Activated naive CD4-positive, alpha-beta T cell treated with anti-CD3 and anti-CD28 coated beads, Interleukin-2, amount 50 U/mL, for 24 hours (primary cell): Measurements from ENCODE around the gene SCYL1.
"Not testable (repeated sequence)": the region's sequence is repeated elsewhere in the genome, so short reads cannot be mapped to it uniquely, and the experiment has no call there.

Source experiments
- H3K27ac Mint-ChIP-seq: one replicate; pipeline ENCODE4 v1.8.0; 2021; ENCODE audit warnings: mild to moderate bottlenecking, mixed read lengths
- H3K27me3 Mint-ChIP-seq: one replicate; pipeline ENCODE4 v1.8.0; 2021; ENCODE audit warnings: mixed read lengths
- H3K36me3 Mint-ChIP-seq: one replicate; pipeline ENCODE4 v1.8.0; 2021; ENCODE audit warnings: mixed read lengths
- H3K4me1 Mint-ChIP-seq: one replicate; pipeline ENCODE4 v1.8.0; 2021; ENCODE audit warnings: mixed read lengths
- H3K4me3 Mint-ChIP-seq: one replicate; pipeline ENCODE4 v1.8.0; 2021; ENCODE audit warnings: mild to moderate bottlenecking, mixed read lengths
- H3K9me3 Mint-ChIP-seq: one replicate; pipeline ENCODE4 v1.8.0; 2021; ENCODE audit warnings: mixed read lengths

SCYL1 gene

DNA sequence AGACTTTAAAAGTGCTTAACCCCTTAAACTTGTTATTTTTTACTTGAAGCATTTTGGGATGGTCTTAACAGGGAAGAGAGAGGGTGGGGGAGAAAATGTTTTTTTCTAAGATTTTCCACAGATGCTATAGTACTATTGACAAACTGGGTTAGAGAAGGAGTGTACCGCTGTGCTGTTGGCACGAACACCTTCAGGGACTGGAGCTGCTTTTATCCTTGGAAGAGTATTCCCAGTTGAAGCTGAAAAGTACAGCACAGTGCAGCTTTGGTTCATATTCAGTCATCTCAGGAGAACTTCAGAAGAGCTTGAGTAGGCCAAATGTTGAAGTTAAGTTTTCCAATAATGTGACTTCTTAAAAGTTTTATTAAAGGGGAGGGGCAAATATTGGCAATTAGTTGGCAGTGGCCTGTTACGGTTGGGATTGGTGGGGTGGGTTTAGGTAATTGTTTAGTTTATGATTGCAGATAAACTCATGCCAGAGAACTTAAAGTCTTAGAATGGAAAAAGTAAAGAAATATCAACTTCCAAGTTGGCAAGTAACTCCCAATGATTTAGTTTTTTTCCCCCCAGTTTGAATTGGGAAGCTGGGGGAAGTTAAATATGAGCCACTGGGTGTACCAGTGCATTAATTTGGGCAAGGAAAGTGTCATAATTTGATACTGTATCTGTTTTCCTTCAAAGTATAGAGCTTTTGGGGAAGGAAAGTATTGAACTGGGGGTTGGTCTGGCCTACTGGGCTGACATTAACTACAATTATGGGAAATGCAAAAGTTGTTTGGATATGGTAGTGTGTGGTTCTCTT is 23.2 kb upstream of the SCYL1 start:
- peaks cover 35% of the 10 kb centered on the region for H3K4me1 Mint-ChIP-seq
- H3K27me3 Mint-ChIP-seq = no peaks in the 10 kb centered on the region
- no peak overlapping the region for H3K4me3 Mint-ChIP-seq
- H3K36me3 Mint-ChIP-seq = peaks cover 27% of the 10 kb centered on the region
- H3K27ac Mint-ChIP-seq = no peak overlapping the region
- H3K9me3 Mint-ChIP-seq = no peaks in the 10 kb centered on the region

DNA sequence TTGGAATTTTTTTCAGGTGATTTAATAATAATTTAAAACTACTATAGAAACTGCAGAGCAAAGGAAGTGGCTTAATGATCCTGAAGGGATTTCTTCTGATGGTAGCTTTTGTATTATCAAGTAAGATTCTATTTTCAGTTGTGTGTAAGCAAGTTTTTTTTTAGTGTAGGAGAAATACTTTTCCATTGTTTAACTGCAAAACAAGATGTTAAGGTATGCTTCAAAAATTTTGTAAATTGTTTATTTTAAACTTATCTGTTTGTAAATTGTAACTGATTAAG is 22.7 kb upstream of the SCYL1 start:
- Mint-ChIP-seq H3K9me3 (no peaks in the 10 kb centered on the region), H3K27me3 (no peaks in the 10 kb centered on the region), H3K36me3 (peaks cover 27% of the 10 kb centered on the region), H3K4me3 (no peak overlapping the region), H3K4me1 (peaks cover 35% of the 10 kb centered on the region), H3K27ac (no peak overlapping the region)

DNA sequence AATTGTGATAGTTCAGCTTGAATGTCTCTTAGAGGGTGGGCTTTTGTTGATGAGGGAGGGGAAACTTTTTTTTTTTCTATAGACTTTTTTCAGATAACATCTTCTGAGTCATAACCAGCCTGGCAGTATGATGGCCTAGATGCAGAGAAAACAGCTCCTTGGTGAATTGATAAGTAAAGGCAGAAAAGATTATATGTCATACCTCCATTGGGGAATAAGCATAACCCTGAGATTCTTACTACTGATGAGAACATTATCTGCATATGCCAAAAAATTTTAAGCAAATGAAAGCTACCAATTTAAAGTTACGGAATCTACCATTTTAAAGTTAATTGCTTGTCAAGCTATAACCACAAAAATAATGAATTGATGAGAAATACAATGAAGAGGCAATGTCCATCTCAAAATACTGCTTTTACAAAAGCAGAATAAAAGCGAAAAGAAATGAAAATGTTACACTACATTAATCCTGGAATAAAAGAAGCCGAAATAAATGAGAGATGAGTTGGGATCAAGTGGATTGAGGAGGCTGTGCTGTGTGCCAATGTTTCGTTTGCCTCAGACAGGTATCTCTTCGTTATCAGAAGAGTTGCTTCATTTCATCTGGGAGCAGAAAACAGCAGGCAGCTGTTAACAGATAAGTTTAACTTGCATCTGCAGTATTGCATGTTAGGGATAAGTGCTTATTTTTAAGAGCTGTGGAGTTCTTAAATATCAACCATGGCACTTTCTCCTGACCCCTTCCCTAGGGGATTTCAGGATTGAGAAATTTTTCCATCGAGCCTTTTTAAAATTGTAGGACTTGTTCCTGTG is 22.1 kb upstream of the SCYL1 start:
- H3K27me3 Mint-ChIP-seq = no peaks in the 10 kb centered on the region
- no peaks in the 10 kb centered on the region for H3K9me3 Mint-ChIP-seq
- H3K4me1 Mint-ChIP-seq = peaks cover 39% of the 10 kb centered on the region
- no peak overlapping the region for H3K27ac Mint-ChIP-seq
- no peak overlapping the region for H3K4me3 Mint-ChIP-seq
- peaks cover 29% of the 10 kb centered on the region for H3K36me3 Mint-ChIP-seq

DNA sequence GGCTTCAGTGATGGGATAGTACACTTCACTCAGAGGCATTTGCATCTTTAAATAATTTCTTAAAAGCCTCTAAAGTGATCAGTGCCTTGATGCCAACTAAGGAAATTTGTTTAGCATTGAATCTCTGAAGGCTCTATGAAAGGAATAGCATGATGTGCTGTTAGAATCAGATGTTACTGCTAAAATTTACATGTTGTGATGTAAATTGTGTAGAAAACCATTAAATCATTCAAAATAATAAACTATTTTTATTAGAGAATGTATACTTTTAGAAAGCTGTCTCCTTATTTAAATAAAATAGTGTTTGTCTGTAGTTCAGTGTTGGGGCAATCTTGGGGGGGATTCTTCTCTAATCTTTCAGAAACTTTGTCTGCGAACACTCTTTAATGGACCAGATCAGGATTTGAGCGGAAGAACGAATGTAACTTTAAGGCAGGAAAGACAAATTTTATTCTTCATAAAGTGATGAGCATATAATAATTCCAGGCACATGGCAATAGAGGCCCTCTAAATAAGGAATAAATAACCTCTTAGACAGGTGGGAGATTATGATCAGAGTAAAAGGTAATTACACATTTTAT is 21.4 kb upstream of the SCYL1 start:
- Mint-ChIP-seq H3K36me3 (peaks cover 29% of the 10 kb centered on the region), H3K4me1 (peaks cover 40% of the 10 kb centered on the region), H3K9me3 (no peaks in the 10 kb centered on the region), H3K4me3 (no peak overlapping the region), H3K27ac (peak overlapping the region; percentile 92), H3K27me3 (no peaks in the 10 kb centered on the region)

DNA sequence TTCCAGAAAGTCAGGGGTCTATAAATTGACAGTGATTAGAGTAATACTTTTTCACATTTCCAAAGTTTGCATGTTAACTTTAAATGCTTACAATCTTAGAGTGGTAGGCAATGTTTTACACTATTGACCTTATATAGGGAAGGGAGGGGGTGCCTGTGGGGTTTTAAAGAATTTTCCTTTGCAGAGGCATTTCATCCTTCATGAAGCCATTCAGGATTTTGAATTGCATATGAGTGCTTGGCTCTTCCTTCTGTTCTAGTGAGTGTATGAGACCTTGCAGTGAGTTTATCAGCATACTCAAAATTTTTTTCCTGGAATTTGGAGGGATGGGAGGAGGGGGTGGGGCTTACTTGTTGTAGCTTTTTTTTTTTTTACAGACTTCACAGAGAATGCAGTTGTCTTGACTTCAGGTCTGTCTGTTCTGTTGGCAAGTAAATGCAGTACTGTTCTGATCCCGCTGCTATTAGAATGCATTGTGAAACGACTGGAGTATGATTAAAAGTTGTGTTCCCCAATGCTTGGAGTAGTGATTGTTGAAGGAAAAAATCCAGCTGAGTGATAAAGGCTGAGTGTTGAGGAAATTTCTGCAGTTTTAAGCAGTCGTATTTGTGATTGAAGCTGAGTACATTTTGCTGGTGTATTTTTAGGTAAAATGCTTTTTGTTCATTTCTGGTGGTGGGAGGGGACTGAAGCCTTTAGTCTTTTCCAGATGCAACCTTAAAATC is 20.8 kb upstream of the SCYL1 start:
- H3K9me3 Mint-ChIP-seq = no peaks in the 10 kb centered on the region
- H3K36me3 Mint-ChIP-seq = peaks cover 29% of the 10 kb centered on the region
- peak overlapping the region; percentile 92 for H3K27ac Mint-ChIP-seq
- H3K27me3 Mint-ChIP-seq = no peaks in the 10 kb centered on the region
- H3K4me1 Mint-ChIP-seq = peaks cover 40% of the 10 kb centered on the region
- no peak overlapping the region for H3K4me3 Mint-ChIP-seq

DNA sequence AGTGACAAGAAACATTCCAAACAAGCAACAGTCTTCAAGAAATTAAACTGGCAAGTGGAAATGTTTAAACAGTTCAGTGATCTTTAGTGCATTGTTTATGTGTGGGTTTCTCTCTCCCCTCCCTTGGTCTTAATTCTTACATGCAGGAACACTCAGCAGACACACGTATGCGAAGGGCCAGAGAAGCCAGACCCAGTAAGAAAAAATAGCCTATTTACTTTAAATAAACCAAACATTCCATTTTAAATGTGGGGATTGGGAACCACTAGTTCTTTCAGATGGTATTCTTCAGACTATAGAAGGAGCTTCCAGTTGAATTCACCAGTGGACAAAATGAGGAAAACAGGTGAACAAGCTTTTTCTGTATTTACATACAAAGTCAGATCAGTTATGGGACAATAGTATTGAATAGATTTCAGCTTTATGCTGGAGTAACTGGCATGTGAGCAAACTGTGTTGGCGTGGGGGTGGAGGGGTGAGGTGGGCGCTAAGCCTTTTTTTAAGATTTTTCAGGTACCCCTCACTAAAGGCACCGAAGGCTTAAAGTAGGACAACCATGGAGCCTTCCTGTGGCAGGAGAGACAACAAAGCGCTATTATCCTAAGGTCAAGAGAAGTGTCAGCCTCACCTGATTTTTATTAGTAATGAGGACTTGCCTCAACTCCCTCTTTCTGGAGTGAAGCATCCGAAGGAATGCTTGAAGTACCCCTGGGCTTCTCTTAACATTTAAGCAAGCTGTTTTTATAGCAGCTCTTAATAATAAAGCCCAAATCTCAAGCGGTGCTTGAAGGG is 20.0 kb upstream of the SCYL1 start:
- Mint-ChIP-seq H3K4me1 (peaks cover 44% of the 10 kb centered on the region), H3K9me3 (no peaks in the 10 kb centered on the region), H3K27me3 (no peaks in the 10 kb centered on the region), H3K36me3 (peaks cover 29% of the 10 kb centered on the region), H3K4me3 (no peak overlapping the region), H3K27ac (peak overlapping the region; percentile 92)

DNA sequence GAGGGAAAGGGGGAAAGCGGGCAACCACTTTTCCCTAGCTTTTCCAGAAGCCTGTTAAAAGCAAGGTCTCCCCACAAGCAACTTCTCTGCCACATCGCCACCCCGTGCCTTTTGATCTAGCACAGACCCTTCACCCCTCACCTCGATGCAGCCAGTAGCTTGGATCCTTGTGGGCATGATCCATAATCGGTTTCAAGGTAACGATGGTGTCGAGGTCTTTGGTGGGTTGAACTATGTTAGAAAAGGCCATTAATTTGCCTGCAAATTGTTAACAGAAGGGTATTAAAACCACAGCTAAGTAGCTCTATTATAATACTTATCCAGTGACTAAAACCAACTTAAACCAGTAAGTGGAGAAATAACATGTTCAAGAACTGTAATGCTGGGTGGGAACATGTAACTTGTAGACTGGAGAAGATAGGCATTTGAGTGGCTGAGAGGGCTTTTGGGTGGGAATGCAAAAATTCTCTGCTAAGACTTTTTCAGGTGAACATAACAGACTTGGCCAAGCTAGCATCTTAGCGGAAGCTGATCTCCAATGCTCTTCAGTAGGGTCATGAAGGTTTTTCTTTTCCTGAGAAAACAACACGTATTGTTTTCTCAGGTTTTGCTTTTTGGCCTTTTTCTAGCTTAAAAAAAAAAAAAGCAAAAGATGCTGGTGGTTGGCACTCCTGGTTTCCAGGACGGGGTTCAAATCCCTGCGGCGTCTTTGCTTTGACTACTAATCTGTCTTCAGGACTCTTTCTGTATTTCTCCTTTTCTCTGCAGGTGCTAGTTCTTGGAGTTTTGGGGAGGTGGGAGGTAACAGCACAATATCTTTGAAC is 19.2 kb upstream of the SCYL1 start:
- Mint-ChIP-seq H3K4me1 (peaks cover 47% of the 10 kb centered on the region), H3K4me3 (no peak overlapping the region), H3K36me3 (peaks cover 29% of the 10 kb centered on the region), H3K27me3 (no peaks in the 10 kb centered on the region), H3K9me3 (no peaks in the 10 kb centered on the region), H3K27ac (peak overlapping the region; percentile 91)

DNA sequence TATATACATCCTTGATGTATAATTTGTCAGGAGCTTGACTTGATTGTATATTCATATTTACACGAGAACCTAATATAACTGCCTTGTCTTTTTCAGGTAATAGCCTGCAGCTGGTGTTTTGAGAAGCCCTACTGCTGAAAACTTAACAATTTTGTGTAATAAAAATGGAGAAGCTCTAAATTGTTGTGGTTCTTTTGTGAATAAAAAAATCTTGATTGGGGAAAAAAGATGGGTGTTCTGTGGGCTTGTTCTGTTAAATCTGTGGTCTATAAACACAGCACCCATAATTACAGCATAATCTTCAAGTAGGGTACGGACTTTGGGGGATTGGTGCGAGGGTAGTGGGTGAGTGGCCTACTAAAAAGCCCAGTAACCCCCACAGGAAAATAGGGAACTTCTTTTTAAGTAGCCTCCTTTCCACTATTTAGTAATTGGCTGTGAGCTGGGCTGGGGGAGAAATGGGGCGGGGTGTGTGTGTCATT is 18.6 kb upstream of the SCYL1 start:
- H3K9me3 Mint-ChIP-seq = no peaks in the 10 kb centered on the region
- peaks cover 29% of the 10 kb centered on the region for H3K36me3 Mint-ChIP-seq
- peak overlapping the region; percentile 91 for H3K27ac Mint-ChIP-seq
- H3K27me3 Mint-ChIP-seq = no peaks in the 10 kb centered on the region
- H3K4me3 Mint-ChIP-seq = no peak overlapping the region
- peaks cover 49% of the 10 kb centered on the region for H3K4me1 Mint-ChIP-seq

DNA sequence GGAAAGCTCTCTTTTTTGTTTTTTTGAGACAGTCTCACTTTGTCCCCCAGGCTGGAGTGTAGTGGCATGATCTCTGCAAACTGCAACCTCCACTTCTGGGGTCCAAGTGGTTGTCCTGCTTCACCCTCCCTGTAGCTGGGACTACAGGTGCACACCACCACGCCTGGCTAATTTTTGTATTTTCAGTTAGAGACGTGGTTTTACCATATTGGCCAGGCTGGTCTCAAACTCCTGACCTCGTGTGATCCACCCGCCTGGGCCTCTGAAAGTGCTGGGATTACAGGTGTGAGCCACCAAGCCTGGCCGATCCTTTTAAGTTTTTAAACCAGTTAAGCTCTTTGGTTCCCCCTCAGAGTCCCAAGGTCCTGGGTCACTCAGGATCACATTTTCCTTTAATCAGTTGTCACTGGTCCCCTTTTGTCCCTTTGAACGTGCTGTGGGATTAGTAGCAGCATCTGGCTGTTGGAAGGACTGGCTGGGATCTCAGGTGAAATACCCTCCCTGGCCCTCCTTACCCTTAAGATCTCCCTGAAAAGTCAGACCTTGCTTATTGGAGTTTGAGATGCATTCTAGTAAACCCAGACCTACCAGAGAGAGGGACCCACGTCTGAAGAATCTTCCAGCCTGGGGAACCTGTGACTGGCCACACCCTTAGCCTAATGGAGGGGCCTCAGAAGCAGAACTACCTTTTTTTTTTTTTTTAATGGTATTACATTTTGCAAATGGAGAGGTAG is 17.9 kb upstream of the SCYL1 start:
- H3K27ac Mint-ChIP-seq = peak overlapping the region; percentile 91
- no peaks in the 10 kb centered on the region for H3K27me3 Mint-ChIP-seq
- H3K4me1 Mint-ChIP-seq = peaks cover 49% of the 10 kb centered on the region
- no peaks in the 10 kb centered on the region for H3K9me3 Mint-ChIP-seq
- H3K4me3 Mint-ChIP-seq = no peak overlapping the region
- peaks cover 29% of the 10 kb centered on the region for H3K36me3 Mint-ChIP-seq

DNA sequence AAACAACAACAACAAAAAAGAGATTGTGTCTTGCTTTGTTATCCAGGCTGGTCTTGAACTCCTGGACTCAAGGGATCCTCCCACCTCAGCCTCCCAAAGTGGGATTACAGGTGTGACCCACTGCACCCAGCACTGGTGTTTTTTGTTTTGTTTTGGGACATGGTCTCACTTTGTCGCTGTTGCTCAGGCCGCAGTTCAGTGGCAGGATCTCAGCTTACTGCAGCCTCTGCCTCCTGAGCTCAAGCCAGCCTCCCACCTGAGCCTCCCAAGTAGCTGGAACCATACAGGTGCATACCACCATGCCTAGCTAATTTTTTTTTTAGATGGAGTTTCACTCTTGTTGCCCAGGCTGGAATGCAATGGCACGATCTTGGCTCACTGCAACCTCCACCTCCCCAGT is 12.6 kb upstream of the SCYL1 start:
- H3K4me3 Mint-ChIP-seq, H3K27ac Mint-ChIP-seq: not testable (repeated sequence)

DNA sequence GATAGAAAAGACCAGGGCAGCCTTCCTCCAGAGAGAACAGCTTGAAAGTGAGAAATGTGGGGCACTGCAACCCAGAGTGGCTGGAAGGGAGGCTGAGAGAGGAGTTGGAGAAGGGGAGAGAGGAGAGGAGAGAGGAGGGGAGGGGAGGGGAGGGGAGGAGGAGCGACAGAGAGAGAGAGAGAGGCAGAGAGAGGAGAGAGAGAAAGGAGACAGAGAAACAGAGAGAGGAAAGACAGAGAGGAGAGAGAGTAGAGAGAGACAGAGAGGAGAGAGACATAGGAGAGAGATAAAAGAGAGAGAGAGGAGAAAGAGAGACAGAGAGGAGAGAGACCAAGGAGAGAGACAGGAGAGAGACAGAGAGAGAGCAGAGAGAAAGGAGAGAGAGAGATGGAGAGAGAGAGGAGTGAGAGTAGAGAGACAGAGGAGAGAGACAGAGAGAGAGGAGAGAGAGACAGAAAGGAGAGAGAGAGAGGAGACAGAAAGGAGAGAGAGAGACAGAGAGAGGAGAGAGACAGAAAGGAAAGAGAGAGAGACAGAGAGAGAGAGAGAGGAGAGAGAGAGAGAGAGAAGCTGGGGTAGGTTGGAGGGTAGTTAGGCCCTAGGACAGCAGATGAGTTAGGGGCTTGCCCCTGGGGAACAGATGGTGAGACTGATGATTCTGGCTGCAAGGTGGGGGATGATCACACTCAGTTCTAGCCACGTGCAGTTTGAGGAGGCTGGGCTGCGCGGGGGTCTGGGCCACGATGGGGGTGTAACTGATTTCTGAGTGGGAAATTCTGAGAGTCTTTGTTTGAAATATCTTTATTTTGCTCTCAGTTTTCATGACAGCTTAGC is 8.5 kb upstream of the SCYL1 start:
- Mint-ChIP-seq H3K9me3 (no peaks in the 10 kb centered on the region), H3K27ac (peak overlapping the region; percentile 92), H3K27me3 (no peaks in the 10 kb centered on the region), H3K4me3 (peak overlapping the region; percentile 3), H3K4me1 (peaks cover 11% of the 10 kb centered on the region), H3K36me3 (no peaks in the 10 kb centered on the region)

More for the DNA sequence above, 12.6 kb upstream of the SCYL1 start:
- not testable (repeated sequence) for H3K36me3 Mint-ChIP-seq, H3K27me3 Mint-ChIP-seq, H3K9me3 Mint-ChIP-seq
- peaks cover 26% of the 10 kb centered on the region for H3K4me1 Mint-ChIP-seq

DNA sequence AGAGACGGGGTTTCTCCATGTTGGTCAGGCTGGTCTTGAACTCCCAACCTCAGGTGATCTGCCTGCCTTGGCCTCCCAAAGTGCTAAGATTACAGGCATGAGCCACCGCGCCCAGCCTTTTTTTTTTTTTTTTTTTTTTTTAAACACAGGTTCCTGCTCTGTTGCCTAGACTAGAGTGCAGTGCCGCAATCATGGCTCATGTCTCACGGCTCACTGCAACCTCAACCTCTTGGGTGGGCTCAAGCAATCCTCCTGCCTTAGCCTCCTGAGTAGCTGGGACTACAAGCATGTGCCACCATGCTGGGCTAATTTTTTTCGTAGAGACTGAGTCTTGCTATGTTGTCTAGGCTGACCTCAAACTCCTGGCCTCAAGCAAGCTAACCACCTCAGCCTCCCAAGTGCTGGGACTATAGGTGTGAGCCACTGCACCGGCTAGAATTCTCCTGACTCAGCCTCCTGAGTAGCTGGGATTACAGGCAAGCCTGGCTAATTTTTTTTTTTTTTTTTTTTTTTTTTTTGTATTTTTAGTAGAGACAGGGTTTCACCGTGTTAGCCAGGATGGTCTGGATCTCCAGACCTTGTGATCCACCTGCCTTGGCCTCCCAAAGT is 5.8 kb upstream of the SCYL1 start:
- not testable (repeated sequence) for H3K27ac Mint-ChIP-seq, H3K9me3 Mint-ChIP-seq, H3K4me3 Mint-ChIP-seq, H3K36me3 Mint-ChIP-seq, H3K27me3 Mint-ChIP-seq
- peaks cover 36% of the 10 kb centered on the region for H3K4me1 Mint-ChIP-seq
